HepG2 (cell line): ENCODE data around the gene PARD3. TPM values are rescaled to one million over a fixed set of nuclear protein-coding genes. Genes with fewer than 3 reads are reported as not detected.
A peak's percentile ranks its signal among the peaks of the same experiment; 100 is the strongest.

Experiments used
- ELF1 ChIP-seq: sonication (generic); formaldehyde crosslinking; IDR thresholded peaks from 2 replicates; pipeline ENCODE4 v1.4.0; 2020; ENCODE audit warnings: missing genetic modification reagents
- KDM2A ChIP-seq: sonication (generic); formaldehyde crosslinking; IDR thresholded peaks from 2 replicates; pipeline ENCODE4 v1.4.0; 2020; ENCODE audit warnings: low read depth, missing genetic modification reagents, borderline replicate concordance
- NCOA2 ChIP-seq: sonication (generic); formaldehyde crosslinking; IDR thresholded peaks from 2 replicates; pipeline ENCODE4 v1.8.0; 2022; ENCODE audit warnings: inconsistent platforms
- NR2C2 ChIP-seq: sonication (generic); formaldehyde crosslinking; IDR thresholded peaks from 2 replicates; pipeline ENCODE4 v1.4.0; 2020; ENCODE audit warnings: missing genetic modification reagents, mild to moderate bottlenecking, moderate library complexity, borderline replicate concordance
- PHF8 ChIP-seq: sonication (generic); formaldehyde crosslinking; IDR thresholded peaks from 2 replicates; pipeline ENCODE4 v1.5.0; 2020; ENCODE audit warnings: missing genetic modification reagents
- RAD21 ChIP-seq: fragments of 450-650 bp; formaldehyde crosslinking; IDR thresholded peaks from 2 replicates; pipeline ENCODE4 v1.5.0; 2020; ENCODE audit warnings: mild to moderate bottlenecking
- RBM39 ChIP-seq: fragments of 200-400 bp; formaldehyde crosslinking; IDR thresholded peaks from one replicate; pipeline ENCODE4 v1.6.1; 2018; ENCODE audit warnings: antibody characterized with exemption, mild to moderate bottlenecking, low read depth, low read length; ENCODE audit not compliant: poor library complexity, severe bottlenecking
- REXO4 ChIP-seq: sonication (generic); formaldehyde crosslinking; IDR thresholded peaks from 2 replicates; pipeline ENCODE4 v1.8.0; 2022; ENCODE audit warnings: missing genetic modification reagents, mild to moderate bottlenecking, borderline replicate concordance
- SIN3B ChIP-seq: fragments of 150-350 bp; IDR thresholded peaks from 2 replicates; pipeline ENCODE4 v1.6.1; 2014; ENCODE audit warnings: low read length
- SOX6 ChIP-seq, 2 experiments: fragments of 450-650 bp in 1 of 2; sonication (generic) in 1 of 2; formaldehyde crosslinking in 1 of 2; IDR thresholded peaks; 2 replicates each; pipeline versions ENCODE4 v1.4.0 to v1.6.1; 2017 to 2020; ENCODE audit warnings: antibody characterized with exemption in 1 of 2, mild to moderate bottlenecking in 1 of 2, missing genetic modification reagents in 1 of 2
- SRF ChIP-seq: IDR thresholded peaks from 2 replicates; pipeline ENCODE4 v1.6.1; 2011; ENCODE audit warnings: mild to moderate bottlenecking, low read depth, low read length, moderate library complexity
- THAP8 ChIP-seq: sonication (generic); formaldehyde crosslinking; IDR thresholded peaks from 2 replicates; pipeline ENCODE4 v1.5.1; 2020; ENCODE audit warnings: missing genetic modification reagents, mild to moderate bottlenecking, borderline replicate concordance
- ZBTB20 ChIP-seq: sonication (generic); formaldehyde crosslinking; IDR thresholded peaks from 2 replicates; pipeline ENCODE4 v1.8.1; 2023; ENCODE audit warnings: missing genetic modification reagents, low read depth, mild to moderate bottlenecking, borderline replicate concordance
- ZBTB49 ChIP-seq: sonication (generic); formaldehyde crosslinking; IDR thresholded peaks from 2 replicates; pipeline ENCODE4 v1.4.0; 2020; ENCODE audit warnings: missing genetic modification reagents, borderline replicate concordance
- ZMYM4 ChIP-seq: sonication (generic); formaldehyde crosslinking; IDR thresholded peaks from 2 replicates; pipeline ENCODE4 v1.8.1; 2023; ENCODE audit warnings: mild to moderate bottlenecking, missing genetic modification reagents
- ZNF136 ChIP-seq: sonication (generic); formaldehyde crosslinking; IDR thresholded peaks from 2 replicates; pipeline ENCODE4 v1.8.1; 2022; ENCODE audit warnings: low read depth, mild to moderate bottlenecking, moderate library complexity, missing genetic modification reagents
- ZNF30 ChIP-seq: sonication (generic); formaldehyde crosslinking; IDR thresholded peaks from 2 replicates; pipeline ENCODE4 v1.5.0; 2020; ENCODE audit warnings: mild to moderate bottlenecking, missing genetic modification reagents
- ZNF446 ChIP-seq: sonication (generic); formaldehyde crosslinking; IDR thresholded peaks from 2 replicates; pipeline ENCODE4 v1.5.0; 2020; ENCODE audit warnings: mild to moderate bottlenecking, missing genetic modification reagents
- ZNF543 ChIP-seq: sonication (generic); formaldehyde crosslinking; IDR thresholded peaks from 2 replicates; pipeline ENCODE4 v1.4.0; 2020; ENCODE audit warnings: mild to moderate bottlenecking, missing genetic modification reagents
- ZNF629 ChIP-seq: sonication (generic); formaldehyde crosslinking; conservative IDR thresholded peaks from 2 replicates; pipeline ENCODE4 v1.5.0; 2020; ENCODE audit warnings: missing genetic modification reagents
- ZNF709 ChIP-seq: sonication (generic); formaldehyde crosslinking; IDR thresholded peaks from 2 replicates; pipeline ENCODE4 v1.5.0; 2020; ENCODE audit warnings: mild to moderate bottlenecking, missing genetic modification reagents
- ZNF766 ChIP-seq: sonication (generic); formaldehyde crosslinking; IDR thresholded peaks from 2 replicates; pipeline ENCODE4 v1.5.0; 2020; ENCODE audit warnings: missing genetic modification reagents, borderline replicate concordance
- ZNF891 ChIP-seq: sonication (generic); formaldehyde crosslinking; IDR thresholded peaks from 2 replicates; pipeline ENCODE4 v1.5.0; 2020; ENCODE audit warnings: mild to moderate bottlenecking, missing genetic modification reagents
- ZSCAN21 ChIP-seq: sonication (generic); formaldehyde crosslinking; IDR thresholded peaks from 2 replicates; pipeline ENCODE4 v1.8.0; 2022; ENCODE audit warnings: mild to moderate bottlenecking, missing genetic modification reagents, moderate library complexity, borderline replicate concordance
- polyA plus RNA-seq, 8 experiments: library from polyadenylated mRNA; depleted of rRNA in 3 of 8; stranded (reverse) in 7 of 8; unstranded in 1 of 8; fragments of >200 nt; fragmentation: Illumina TruSeq in 4 of 8; extraction: Trizol in 4 of 8; gene quantifications; 2 replicates each; pipeline versions ENCODE4 v1.2.1 to v1.2.3, GENCODE V29; 2011 to 2016; ENCODE audit warnings: low read depth in 4 of 8, missing spikeins in 1 of 8, mixed read lengths in 1 of 8; ENCODE audit not compliant: insufficient read depth in 1 of 8
- total RNA-seq, 5 experiments: library from RNA; depleted of rRNA; stranded (reverse); fragments of >200 nt; fragmentation: Illumina TruSeq; extraction: Trizol; gene quantifications; 2 replicates each; pipeline ENCODE4 v1.2.3, GENCODE V29; 2016; ENCODE audit warnings: low read depth in 1 of 5
- TF ChIP-seq, protein P1 (sequence below): sonication (generic); formaldehyde crosslinking; IDR thresholded peaks from 2 replicates; pipeline ENCODE4 v1.4.0; 2020; ENCODE audit warnings: missing genetic modification reagents

PARD3 gene
- total and polyA plus RNA-seq, 2 of the 13 experiments (the other 11 are each of a cell fraction or from before 2014, with no cell fraction given): 40.9 to 60.0 TPM

DNA sequence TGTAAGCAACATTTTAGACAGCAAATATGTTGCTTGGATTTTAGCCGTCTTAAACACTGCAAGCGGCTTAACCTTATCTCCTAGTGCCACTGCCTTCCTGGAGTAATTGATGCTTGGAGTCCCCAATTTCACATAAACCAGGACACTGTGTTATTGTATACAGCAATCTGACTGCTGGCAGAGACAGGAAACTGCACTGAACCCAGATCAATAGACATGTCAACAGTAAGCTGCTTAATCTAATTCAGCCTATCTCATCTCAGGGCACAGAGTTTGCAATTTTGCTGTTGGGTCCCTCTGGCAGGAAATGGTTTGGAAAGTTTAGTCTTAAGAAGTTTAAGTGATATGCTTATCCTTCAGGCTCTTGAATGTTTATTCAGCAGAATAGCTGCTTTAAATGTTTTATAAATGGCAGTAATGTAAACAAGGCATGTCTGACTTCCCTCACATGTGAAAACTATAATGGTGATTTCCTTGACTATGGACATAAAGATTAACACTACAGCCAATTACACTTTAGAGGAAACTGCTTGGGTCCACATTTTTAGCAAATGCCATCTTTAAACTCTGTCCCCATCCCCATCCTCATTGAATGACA is 598.6 kb downstream of the PARD3 start (continued):
- TF ChIP-seq ZNF446 (CRISPR knock-in tag) (no peak), SIN3B (no peak), ZSCAN21 (CRISPR knock-in tag) (no peak), ZNF136 (CRISPR knock-in tag) (no peak), PHF8 (CRISPR knock-in tag) (no peak), SOX6 (IDR thresholded peaks at IDR 0.05) (no peak), SOX6 (CRISPR knock-in tag; IDR thresholded peaks at IDR 0.05) (peak; percentile 82), REXO4 (CRISPR knock-in tag) (no peak), ZBTB49 (CRISPR knock-in tag) (no peak), ZNF543 (CRISPR knock-in tag) (no peak), RBM39 (no peak), ZNF891 (CRISPR knock-in tag) (no peak), SRF (no peak), RAD21 (CRISPR knock-in tag) (0 out of 2 replicates have a peak, but pooled peaks have one; percentile 8), ZNF766 (no peak), ZNF30 (CRISPR knock-in tag) (no peak), ZNF629 (no peak), NCOA2 (CRISPR knock-in tag) (peak; percentile 82), NR2C2 (CRISPR knock-in tag) (no peak), ZBTB20 (peak; percentile 82), ZNF709 (CRISPR knock-in tag) (no peak), KDM2A (no peak), ZMYM4 (CRISPR knock-in tag) (peak; percentile 63; the same call in 1 of the 2 replicates), ELF1 (CRISPR knock-in tag) (0 out of 2 replicates have a peak, but pooled peaks have one; percentile 23), THAP8 (CRISPR knock-in tag) (no peak)
- TF ChIP-seq, protein P1, sequence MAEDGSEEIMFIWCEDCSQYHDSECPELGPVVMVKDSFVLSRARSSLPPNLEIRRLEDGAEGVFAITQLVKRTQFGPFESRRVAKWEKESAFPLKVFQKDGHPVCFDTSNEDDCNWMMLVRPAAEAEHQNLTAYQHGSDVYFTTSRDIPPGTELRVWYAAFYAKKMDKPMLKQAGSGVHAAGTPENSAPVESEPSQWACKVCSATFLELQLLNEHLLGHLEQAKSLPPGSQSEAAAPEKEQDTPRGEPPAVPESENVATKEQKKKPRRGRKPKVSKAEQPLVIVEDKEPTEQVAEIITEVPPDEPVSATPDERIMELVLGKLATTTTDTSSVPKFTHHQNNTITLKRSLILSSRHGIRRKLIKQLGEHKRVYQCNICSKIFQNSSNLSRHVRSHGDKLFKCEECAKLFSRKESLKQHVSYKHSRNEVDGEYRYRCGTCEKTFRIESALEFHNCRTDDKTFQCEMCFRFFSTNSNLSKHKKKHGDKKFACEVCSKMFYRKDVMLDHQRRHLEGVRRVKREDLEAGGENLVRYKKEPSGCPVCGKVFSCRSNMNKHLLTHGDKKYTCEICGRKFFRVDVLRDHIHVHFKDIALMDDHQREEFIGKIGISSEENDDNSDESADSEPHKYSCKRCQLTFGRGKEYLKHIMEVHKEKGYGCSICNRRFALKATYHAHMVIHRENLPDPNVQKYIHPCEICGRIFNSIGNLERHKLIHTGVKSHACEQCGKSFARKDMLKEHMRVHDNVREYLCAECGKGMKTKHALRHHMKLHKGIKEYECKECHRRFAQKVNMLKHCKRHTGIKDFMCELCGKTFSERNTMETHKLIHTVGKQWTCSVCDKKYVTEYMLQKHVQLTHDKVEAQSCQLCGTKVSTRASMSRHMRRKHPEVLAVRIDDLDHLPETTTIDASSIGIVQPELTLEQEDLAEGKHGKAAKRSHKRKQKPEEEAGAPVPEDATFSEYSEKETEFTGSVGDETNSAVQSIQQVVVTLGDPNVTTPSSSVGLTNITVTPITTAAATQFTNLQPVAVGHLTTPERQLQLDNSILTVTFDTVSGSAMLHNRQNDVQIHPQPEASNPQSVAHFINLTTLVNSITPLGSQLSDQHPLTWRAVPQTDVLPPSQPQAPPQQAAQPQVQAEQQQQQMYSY (CRISPR knock-in tag): no peak
